Measurements from ENCODE around the gene AGAP1. TPM values are rescaled to one million over a fixed set of nuclear protein-coding genes. Genes with fewer than 3 reads are reported as not detected.

Gene AGAP1
- polyA plus RNA-seq, 1 donor from 2014 or later, result 17.4 TPM

- no peak overlapping the region for H3K4me3 ChIP-seq (ENCODE audit: low read length)
- H2AFZ ChIP-seq (ENCODE audit: low read depth, low read length), result no peak overlapping the region
- TF ChIP-seq MXI1 (conservative IDR thresholded peaks at IDR 0.05; ENCODE audit: poor library complexity, severe bottlenecking) (no peak), POLR2AphosphoS5 (IDR thresholded peaks at IDR 0.05) (no peak), SMC3 (conservative IDR thresholded peaks at IDR 0.05; ENCODE audit: poor library complexity) (no peak)
- H3F3A ChIP-seq (ENCODE audit: insufficient read depth, low read length, poor library complexity, severe bottlenecking), result no peaks in the 10 kb centered on the region
- no peaks in the 10 kb centered on the region for H3K27me3 ChIP-seq (ENCODE audit: insufficient read depth, low read depth, low read length)
- H3K4me2 ChIP-seq (ENCODE audit: low read length), result no peak overlapping the region
- H3K9me2 ChIP-seq (ENCODE audit: insufficient read depth, low read length), result no peaks in the 10 kb centered on the region
- no peak overlapping the region for H3K9ac ChIP-seq (ENCODE audit: low read length)
- no peaks in the 10 kb centered on the region for H3K9me3 ChIP-seq (ENCODE audit: low read length)
- H3K27ac ChIP-seq (ENCODE audit: low read length), result no peak overlapping the region
- H3K79me2 ChIP-seq (replicated peaks; ENCODE audit: insufficient read depth, low read length), result no peaks in the 10 kb centered on the region
- no peaks in the 10 kb centered on the region for H4K20me1 ChIP-seq (ENCODE audit: insufficient read depth)
- H3K36me3 ChIP-seq (ENCODE audit: insufficient read depth, low read length), result no peaks in the 10 kb centered on the region
These were observed 255.4 kb downstream of the AGAP1 start for GRCh38 chr2:235749121-235749770.

- no peak overlapping the region for H3K4me2 ChIP-seq (ENCODE audit: low read length)
These were observed 255.9 kb downstream of the AGAP1 start for GRCh38 chr2:235749771-235750160.

More at GRCh38 chr2:235749771-235750160, 255.9 kb downstream of the AGAP1 start:
- H4K20me1 ChIP-seq (ENCODE audit: insufficient read depth), result no peaks in the 10 kb centered on the region
- H2AFZ ChIP-seq (ENCODE audit: low read depth, low read length), result no peak overlapping the region
- H3K9ac ChIP-seq (ENCODE audit: low read length), result no peak overlapping the region
- no peaks in the 10 kb centered on the region for H3K27me3 ChIP-seq (ENCODE audit: insufficient read depth, low read depth, low read length)
- H3K79me2 ChIP-seq (replicated peaks; ENCODE audit: insufficient read depth, low read length), result no peaks in the 10 kb centered on the region
- no peaks in the 10 kb centered on the region for H3K36me3 ChIP-seq (ENCODE audit: insufficient read depth, low read length)
- no peaks in the 10 kb centered on the region for H3K9me2 ChIP-seq (ENCODE audit: insufficient read depth, low read length)
- no peak overlapping the region for H3K4me3 ChIP-seq (ENCODE audit: low read length)
- no peak overlapping the region for H3K27ac ChIP-seq (ENCODE audit: low read length)
- no peak for TF ChIP-seq SMC3 (conservative IDR thresholded peaks at IDR 0.05; ENCODE audit: poor library complexity)
- no peak for TF ChIP-seq RAD21 (conservative IDR thresholded peaks at IDR 0.05)
- TF ChIP-seq CTCF (IDR thresholded peaks at IDR 0.05; ENCODE audit: poor library complexity, severe bottlenecking), result no peak
- no peak for TF ChIP-seq MXI1 (conservative IDR thresholded peaks at IDR 0.05; ENCODE audit: poor library complexity, severe bottlenecking)
- TF ChIP-seq POLR2AphosphoS5 (IDR thresholded peaks at IDR 0.05), result no peak
- no peak for TF ChIP-seq TAF1 (IDR thresholded peaks at IDR 0.05; ENCODE audit: low read depth)
- no peak for TF ChIP-seq REST (IDR thresholded peaks at IDR 0.05; ENCODE audit: borderline replicate concordance)
- no peak for TF ChIP-seq EP300 (conservative IDR thresholded peaks at IDR 0.05; ENCODE audit: poor library complexity, severe bottlenecking)
- TF ChIP-seq EZH2 (IDR thresholded peaks at IDR 0.05; ENCODE audit: borderline replicate concordance, insufficient read depth, low read length, poor library complexity, severe bottlenecking), result no peak
- no peaks in the 10 kb centered on the region for H3K9me3 ChIP-seq (ENCODE audit: low read length)
- no peaks in the 10 kb centered on the region for H3F3A ChIP-seq (ENCODE audit: insufficient read depth, low read length, poor library complexity, severe bottlenecking)

All from neural cell (in vitro differentiated cells).